ENCODE data around the gene ABHD17A. TPM values are rescaled to one million over a fixed set of nuclear protein-coding genes. Genes with fewer than 3 reads are reported as not detected.

Gene ABHD17A
- total and polyA plus RNA-seq, 9 of the 15 experiments (the other 6 are each of a cell fraction or from before 2014, with no cell fraction given), result 0.04 to 135 (median 21.8) TPM; not detected in 1

DNA sequence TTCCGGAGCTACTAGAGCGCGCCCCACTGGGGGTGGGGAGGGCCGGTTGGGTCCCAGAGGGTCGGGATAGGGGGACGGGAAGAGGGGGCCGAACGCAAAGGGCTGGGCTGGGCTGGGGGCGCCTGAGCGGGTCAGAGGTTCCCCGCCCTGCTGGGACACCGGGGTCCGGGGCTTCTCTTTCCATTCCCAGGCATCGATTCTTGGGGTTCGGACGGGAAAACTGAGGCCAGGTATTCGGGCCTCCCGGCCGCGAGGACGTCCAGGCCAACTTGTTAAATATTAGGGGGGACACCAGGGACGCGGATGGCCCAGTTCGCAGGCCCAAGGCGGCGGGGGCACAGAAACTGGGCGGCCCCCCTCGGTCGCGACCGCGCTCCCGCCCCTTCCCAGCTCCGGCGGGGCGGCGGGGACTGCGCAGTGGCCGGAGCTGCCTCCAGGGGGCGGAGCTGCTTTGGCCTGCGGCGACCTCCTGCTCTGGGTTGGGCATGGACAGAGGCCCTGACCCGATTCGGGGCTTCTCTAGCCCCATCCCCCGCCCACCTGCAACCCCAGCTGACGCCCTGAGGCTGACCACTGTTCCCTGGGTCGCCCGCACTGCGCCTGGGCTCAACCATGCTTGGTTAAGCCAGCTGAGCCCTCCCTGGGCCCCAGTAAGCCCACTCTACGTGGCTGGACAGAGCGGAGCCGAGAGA lies 20.7 kb downstream of the ABHD17A start (continued):
- TF ChIP-seq, protein P1, sequence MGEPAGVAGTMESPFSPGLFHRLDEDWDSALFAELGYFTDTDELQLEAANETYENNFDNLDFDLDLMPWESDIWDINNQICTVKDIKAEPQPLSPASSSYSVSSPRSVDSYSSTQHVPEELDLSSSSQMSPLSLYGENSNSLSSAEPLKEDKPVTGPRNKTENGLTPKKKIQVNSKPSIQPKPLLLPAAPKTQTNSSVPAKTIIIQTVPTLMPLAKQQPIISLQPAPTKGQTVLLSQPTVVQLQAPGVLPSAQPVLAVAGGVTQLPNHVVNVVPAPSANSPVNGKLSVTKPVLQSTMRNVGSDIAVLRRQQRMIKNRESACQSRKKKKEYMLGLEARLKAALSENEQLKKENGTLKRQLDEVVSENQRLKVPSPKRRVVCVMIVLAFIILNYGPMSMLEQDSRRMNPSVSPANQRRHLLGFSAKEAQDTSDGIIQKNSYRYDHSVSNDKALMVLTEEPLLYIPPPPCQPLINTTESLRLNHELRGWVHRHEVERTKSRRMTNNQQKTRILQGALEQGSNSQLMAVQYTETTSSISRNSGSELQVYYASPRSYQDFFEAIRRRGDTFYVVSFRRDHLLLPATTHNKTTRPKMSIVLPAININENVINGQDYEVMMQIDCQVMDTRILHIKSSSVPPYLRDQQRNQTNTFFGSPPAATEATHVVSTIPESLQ (CRISPR knock-in tag; IDR thresholded peaks at IDR 0.05), result no peak
- TF ChIP-seq CREM (IDR thresholded peaks at IDR 0.05; ENCODE audit: low read depth), result peak; percentile 44
- TF ChIP-seq, protein P2, sequence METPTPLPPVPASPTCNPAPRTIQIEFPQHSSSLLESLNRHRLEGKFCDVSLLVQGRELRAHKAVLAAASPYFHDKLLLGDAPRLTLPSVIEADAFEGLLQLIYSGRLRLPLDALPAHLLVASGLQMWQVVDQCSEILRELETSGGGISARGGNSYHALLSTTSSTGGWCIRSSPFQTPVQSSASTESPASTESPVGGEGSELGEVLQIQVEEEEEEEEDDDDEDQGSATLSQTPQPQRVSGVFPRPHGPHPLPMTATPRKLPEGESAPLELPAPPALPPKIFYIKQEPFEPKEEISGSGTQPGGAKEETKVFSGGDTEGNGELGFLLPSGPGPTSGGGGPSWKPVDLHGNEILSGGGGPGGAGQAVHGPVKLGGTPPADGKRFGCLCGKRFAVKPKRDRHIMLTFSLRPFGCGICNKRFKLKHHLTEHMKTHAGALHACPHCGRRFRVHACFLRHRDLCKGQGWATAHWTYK (CRISPR knock-in tag; IDR thresholded peaks at IDR 0.05), result no peak
- TF ChIP-seq, protein P3, sequence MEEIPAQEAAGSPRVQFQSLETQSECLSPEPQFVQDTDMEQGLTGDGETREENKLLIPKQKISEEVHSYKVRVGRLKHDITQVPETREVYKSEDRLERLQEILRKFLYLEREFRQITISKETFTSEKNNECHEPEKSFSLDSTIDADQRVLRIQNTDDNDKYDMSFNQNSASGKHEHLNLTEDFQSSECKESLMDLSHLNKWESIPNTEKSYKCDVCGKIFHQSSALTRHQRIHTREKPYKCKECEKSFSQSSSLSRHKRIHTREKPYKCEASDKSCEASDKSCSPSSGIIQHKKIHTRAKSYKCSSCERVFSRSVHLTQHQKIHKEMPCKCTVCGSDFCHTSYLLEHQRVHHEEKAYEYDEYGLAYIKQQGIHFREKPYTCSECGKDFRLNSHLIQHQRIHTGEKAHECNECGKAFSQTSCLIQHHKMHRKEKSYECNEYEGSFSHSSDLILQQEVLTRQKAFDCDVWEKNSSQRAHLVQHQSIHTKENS (CRISPR knock-in tag; IDR thresholded peaks at IDR 0.05), result no peak
- TF ChIP-seq CTBP1 (IDR thresholded peaks at IDR 0.05; ENCODE audit: borderline replicate concordance), result peak; percentile 18
- TF ChIP-seq CBFA2T3 (IDR thresholded peaks at IDR 0.05), result peak; percentile 29
- peak; percentile 29; the same call in 1 of the 2 replicates for TF ChIP-seq NR2C2 (CRISPR knock-in tag; IDR thresholded peaks at IDR 0.05)
- TF ChIP-seq NR2C2 (tag; IDR thresholded peaks at IDR 0.05), result peak; percentile 84
- TF ChIP-seq EGR1 (conservative IDR thresholded peaks at IDR 0.05), result 0 out of 2 replicates have a peak, but pooled peaks have one; percentile 14
- TF ChIP-seq, protein P4, sequence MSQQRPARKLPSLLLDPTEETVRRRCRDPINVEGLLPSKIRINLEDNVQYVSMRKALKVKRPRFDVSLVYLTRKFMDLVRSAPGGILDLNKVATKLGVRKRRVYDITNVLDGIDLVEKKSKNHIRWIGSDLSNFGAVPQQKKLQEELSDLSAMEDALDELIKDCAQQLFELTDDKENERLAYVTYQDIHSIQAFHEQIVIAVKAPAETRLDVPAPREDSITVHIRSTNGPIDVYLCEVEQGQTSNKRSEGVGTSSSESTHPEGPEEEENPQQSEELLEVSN (IDR thresholded peaks at IDR 0.05; ENCODE audit: borderline replicate concordance in 1 of 2, extremely low read depth in 1 of 2, insufficient read depth in 1 of 2, insufficient read length in 1 of 2, low read depth in 1 of 2, low read length in 1 of 2, poor library complexity in 1 of 2, severe bottlenecking in 1 of 2), result peak in 1 of 2 experiments; percentile 73
- peak; percentile 3; the same call in 1 of the 2 replicates for TF ChIP-seq GABPA (tag; conservative IDR thresholded peaks at IDR 0.05; ENCODE audit: low read depth)
- TF ChIP-seq, protein P5, sequence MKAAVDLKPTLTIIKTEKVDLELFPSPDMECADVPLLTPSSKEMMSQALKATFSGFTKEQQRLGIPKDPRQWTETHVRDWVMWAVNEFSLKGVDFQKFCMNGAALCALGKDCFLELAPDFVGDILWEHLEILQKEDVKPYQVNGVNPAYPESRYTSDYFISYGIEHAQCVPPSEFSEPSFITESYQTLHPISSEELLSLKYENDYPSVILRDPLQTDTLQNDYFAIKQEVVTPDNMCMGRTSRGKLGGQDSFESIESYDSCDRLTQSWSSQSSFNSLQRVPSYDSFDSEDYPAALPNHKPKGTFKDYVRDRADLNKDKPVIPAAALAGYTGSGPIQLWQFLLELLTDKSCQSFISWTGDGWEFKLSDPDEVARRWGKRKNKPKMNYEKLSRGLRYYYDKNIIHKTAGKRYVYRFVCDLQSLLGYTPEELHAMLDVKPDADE (conservative IDR thresholded peaks at IDR 0.05; ENCODE audit: control insufficient read depth, low read depth, low read length), result 0 out of 2 replicates have a peak, but pooled peaks have one; percentile 22
- peak; percentile 35 for TF ChIP-seq SMAD4 (CRISPR knock-in tag; conservative IDR thresholded peaks at IDR 0.05)
- TF ChIP-seq HNRNPL (IDR thresholded peaks at IDR 0.05; ENCODE audit: low read depth, low read length), result peak; percentile 39; the same call in 1 of the 2 replicates
- peak; percentile 28 for TF ChIP-seq TBP (optimal IDR thresholded peaks at IDR 0.05; ENCODE audit: low read depth, low read length)
- no peak for TF ChIP-seq ZKSCAN1 (IDR thresholded peaks at IDR 0.05; ENCODE audit: low read depth, low read length)
- peak; percentile 6 for TF ChIP-seq CXXC5 (CRISPR knock-in tag; IDR thresholded peaks at IDR 0.05)
- TF ChIP-seq, protein P6, sequence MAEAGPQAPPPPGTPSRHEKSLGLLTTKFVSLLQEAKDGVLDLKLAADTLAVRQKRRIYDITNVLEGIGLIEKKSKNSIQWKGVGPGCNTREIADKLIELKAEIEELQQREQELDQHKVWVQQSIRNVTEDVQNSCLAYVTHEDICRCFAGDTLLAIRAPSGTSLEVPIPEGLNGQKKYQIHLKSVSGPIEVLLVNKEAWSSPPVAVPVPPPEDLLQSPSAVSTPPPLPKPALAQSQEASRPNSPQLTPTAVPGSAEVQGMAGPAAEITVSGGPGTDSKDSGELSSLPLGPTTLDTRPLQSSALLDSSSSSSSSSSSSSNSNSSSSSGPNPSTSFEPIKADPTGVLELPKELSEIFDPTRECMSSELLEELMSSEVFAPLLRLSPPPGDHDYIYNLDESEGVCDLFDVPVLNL (CRISPR knock-in tag; IDR thresholded peaks at IDR 0.05; ENCODE audit: low read depth), result 0 out of 2 replicates have a peak, but pooled peaks have one; percentile 68
- peak; percentile 34; the same call in 1 of the 2 replicates for TF ChIP-seq SP1 (CRISPR knock-in tag; IDR thresholded peaks at IDR 0.05)

Measured in K562 (cell line).